Astrocyte (in vitro differentiated cells and primary cell): ENCODE data around the gene TNFSF13. TPM values are rescaled to one million over a fixed set of nuclear protein-coding genes. Genes with fewer than 3 reads are reported as not detected.
A peak's percentile ranks its signal among the peaks of the same experiment; 100 is the strongest.

ENCODE experiments used
- DNase-seq: peaks from one replicate; pipeline ENCODE4 v3.0.0-alpha.2; 2010; ENCODE audit warnings: low read depth
- FAIRE-seq: peaks from 2 replicates; lab custom pipeline; 2011; peaks lifted over from hg19 to GRCh38; lab: Jason Lieb, UNC
- H2AFZ ChIP-seq: 2 replicates; pipeline ENCODE4 v1.6.0; 2012; ENCODE audit warnings: low read depth, low read length, inconsistent platforms
- H3K27ac ChIP-seq: 2 replicates; pipeline ENCODE4 v1.5.1; 2011; ENCODE audit warnings: low read depth, low read length, inconsistent platforms
- H3K27me3 ChIP-seq: 2 replicates; pipeline ENCODE4 v1.6.0; 2011; ENCODE audit warnings: low read length, inconsistent platforms; ENCODE audit not compliant: insufficient read depth
- H3K36me3 ChIP-seq: 2 replicates; pipeline ENCODE4 v1.5.1; 2011; ENCODE audit warnings: low read length, inconsistent platforms; ENCODE audit not compliant: insufficient read depth
- H3K4me1 ChIP-seq: 2 replicates; pipeline ENCODE4 v1.5.1; 2011; ENCODE audit warnings: low read length, inconsistent platforms; ENCODE audit not compliant: insufficient read depth
- H3K4me2 ChIP-seq: 2 replicates; pipeline ENCODE4 v1.6.0; 2012; ENCODE audit warnings: low read length, inconsistent platforms
- H3K4me3 ChIP-seq: 2 replicates; pipeline ENCODE4 v1.5.1; 2011; ENCODE audit warnings: low read depth, mild to moderate bottlenecking, low read length, inconsistent platforms; ENCODE audit not compliant: insufficient read depth
- H3K79me2 ChIP-seq: 2 replicates; pipeline ENCODE4 v1.6.0; 2012; ENCODE audit warnings: mild to moderate bottlenecking, low read length, inconsistent platforms; ENCODE audit not compliant: insufficient read depth
- H3K9ac ChIP-seq: 2 replicates; pipeline ENCODE4 v1.6.0; 2012; ENCODE audit warnings: mild to moderate bottlenecking, low read length, inconsistent platforms
- H3K9me3 ChIP-seq: 2 replicates; pipeline ENCODE4 v1.5.1; 2012; ENCODE audit warnings: low read depth, mild to moderate bottlenecking, low read length, inconsistent platforms; ENCODE audit not compliant: insufficient read depth
- H4K20me1 ChIP-seq: 2 replicates; pipeline ENCODE4 v1.6.0; 2012; ENCODE audit warnings: low read length, inconsistent platforms; ENCODE audit not compliant: insufficient read depth
- H3K27ac Mint-ChIP-seq: one replicate; pipeline ENCODE4 v1.8.0; 2021; ENCODE audit warnings: mild to moderate bottlenecking, mixed read lengths; ENCODE audit not compliant: unreplicated experiment
- H3K27me3 Mint-ChIP-seq: one replicate; pipeline ENCODE4 v1.8.0; 2021; ENCODE audit warnings: low read depth, mixed read lengths; ENCODE audit not compliant: unreplicated experiment
- H3K36me3 Mint-ChIP-seq: one replicate; pipeline ENCODE4 v1.8.0; 2021; ENCODE audit warnings: low read depth, mixed read lengths; ENCODE audit not compliant: unreplicated experiment
- H3K4me1 Mint-ChIP-seq: one replicate; pipeline ENCODE4 v1.8.0; 2021; ENCODE audit warnings: low read depth, mixed read lengths; ENCODE audit not compliant: unreplicated experiment
- H3K4me3 Mint-ChIP-seq: one replicate; pipeline ENCODE4 v1.8.0; 2021; ENCODE audit warnings: mild to moderate bottlenecking, moderate library complexity, mixed read lengths; ENCODE audit not compliant: unreplicated experiment
- H3K9me3 Mint-ChIP-seq: one replicate; pipeline ENCODE4 v1.8.0; 2021; ENCODE audit warnings: mild to moderate bottlenecking, mixed read lengths; ENCODE audit not compliant: unreplicated experiment
- CTCF ChIP-seq: IDR thresholded peaks from 2 replicates; pipeline ENCODE4 v1.5.1; 2011; ENCODE audit warnings: low read depth, mild to moderate bottlenecking, inconsistent platforms, low read length, moderate library complexity; ENCODE audit not compliant: insufficient read depth
- EZH2 ChIP-seq: IDR thresholded peaks from 2 replicates; pipeline ENCODE4 v1.6.1; 2012; ENCODE audit warnings: mild to moderate bottlenecking, low read length, inconsistent platforms; ENCODE audit not compliant: insufficient read depth
- total RNA-seq: library from RNA; stranded (reverse); gene quantifications from 2 replicates; pipeline ENCODE4 v1.2.1, GENCODE V29; 2021

Gene TNFSF13
- total RNA-seq, 1 donor from 2014 or later, result 0.93 TPM

GRCh38 chr17:7575959-7576358 lies 17.4 kb downstream of the TNFSF13 start:
- Histone ChIP-seq H4K20me1 (peaks cover 77% of the 10 kb centered on the region), H3K4me1 (peaks cover 45% of the 10 kb centered on the region), H3K4me3 (peak overlapping the region; percentile 88), H3K27ac (no peak overlapping the region), H3K36me3 (peaks cover 51% of the 10 kb centered on the region), H3K27me3 (no peaks in the 10 kb centered on the region), H3K9ac (peak overlapping the region; percentile 100), H2AFZ (no peak overlapping the region), H3K79me2 (peaks cover 80% of the 10 kb centered on the region), H3K9me3 (no peaks in the 10 kb centered on the region), H3K4me2 (peak overlapping the region; percentile 97)
- no peak for FAIRE-seq
- no peak for DNase-seq
- H3K4me3 Mint-ChIP-seq, result peak overlapping the region; percentile 97
- H3K4me1 Mint-ChIP-seq, result peaks cover 52% of the 10 kb centered on the region
- no peaks in the 10 kb centered on the region for H3K9me3 Mint-ChIP-seq
- no peaks in the 10 kb centered on the region for H3K27me3 Mint-ChIP-seq
- peak overlapping the region; percentile 34 for H3K27ac Mint-ChIP-seq
- no peak for TF ChIP-seq CTCF
- no peak for TF ChIP-seq EZH2
- H3K36me3 Mint-ChIP-seq, result peaks cover 45% of the 10 kb centered on the region

- H3K36me3 ChIP-seq, result peaks cover 51% of the 10 kb centered on the region
- no peaks in the 10 kb centered on the region for H3K27me3 Mint-ChIP-seq
- no peaks in the 10 kb centered on the region for H3K27me3 ChIP-seq
- H3K9ac ChIP-seq, result peak overlapping the region; percentile 16
- H3K9me3 ChIP-seq, result no peaks in the 10 kb centered on the region
- TF ChIP-seq CTCF, result no peak
- no peak for TF ChIP-seq EZH2
- peaks cover 75% of the 10 kb centered on the region for H3K79me2 ChIP-seq
- peaks cover 53% of the 10 kb centered on the region for H3K4me1 Mint-ChIP-seq
- H3K9me3 Mint-ChIP-seq, result no peaks in the 10 kb centered on the region
- peaks cover 45% of the 10 kb centered on the region for H3K4me1 ChIP-seq
- no peak overlapping the region for H2AFZ ChIP-seq
- H4K20me1 ChIP-seq, result peaks cover 79% of the 10 kb centered on the region
- peaks cover 47% of the 10 kb centered on the region for H3K36me3 Mint-ChIP-seq
- H3K4me3 ChIP-seq, result no peak overlapping the region
- peak overlapping the region; percentile 54 for H3K27ac Mint-ChIP-seq
- DNase-seq (no peak), FAIRE-seq (no peak)
- H3K27ac ChIP-seq, result no peak overlapping the region
- peak overlapping the region; percentile 97 for H3K4me2 ChIP-seq
- peak overlapping the region; percentile 97 for H3K4me3 Mint-ChIP-seq
Measured at GRCh38 chr17:7576432-7576937, 17.9 kb downstream of the TNFSF13 start.

GRCh38 chr17:7577327-7578199 lies 19.0 kb downstream of the TNFSF13 start:
- no peaks in the 10 kb centered on the region for H3K9me3 ChIP-seq
- FAIRE-seq, result no peak
- peak overlapping the region; percentile 19 for H3K9ac ChIP-seq
- no peak for DNase-seq
- no peak for TF ChIP-seq EZH2
- no peak for TF ChIP-seq CTCF
- Mint-ChIP-seq H3K27me3 (no peaks in the 10 kb centered on the region), H3K27ac (peak overlapping the region; percentile 83), H3K4me1 (peaks cover 56% of the 10 kb centered on the region), H3K36me3 (peaks cover 48% of the 10 kb centered on the region), H3K9me3 (no peaks in the 10 kb centered on the region), H3K4me3 (peak overlapping the region; percentile 97)
- peaks cover 51% of the 10 kb centered on the region for H3K36me3 ChIP-seq
- H3K4me3 ChIP-seq, result no peak overlapping the region
- H3K4me1 ChIP-seq, result peaks cover 40% of the 10 kb centered on the region
- H3K27ac ChIP-seq, result no peak overlapping the region
- peaks cover 79% of the 10 kb centered on the region for H4K20me1 ChIP-seq
- no peaks in the 10 kb centered on the region for H3K27me3 ChIP-seq
- H3K4me2 ChIP-seq, result peak overlapping the region; percentile 6
- H2AFZ ChIP-seq, result no peak overlapping the region
- H3K79me2 ChIP-seq, result peaks cover 76% of the 10 kb centered on the region
